ENCODE data around the gene CHD2. TPM values are rescaled to one million over a fixed set of nuclear protein-coding genes. Genes with fewer than 3 reads are reported as not detected.

The CHD2 gene
- total and polyA plus RNA-seq, 4 donors: 39.4 to 547 (median 76.3) TPM

GRCh38 chr15:92937901-92938300 lies 37.8 kb downstream of the CHD2 start:
- H3K9ac ChIP-seq (ENCODE audit: insufficient read depth in 1 of 2, low read length in 2 of 2): no peak overlapping the region
- H3K27ac ChIP-seq (ENCODE audit: low read depth in 1 of 2, low read length in 1 of 2): no peak overlapping the region
- no peak overlapping the region for H3K4me3 ChIP-seq
- ATAC-seq (ENCODE audit: insufficient read depth, low FRiP score): no peak
- DNase-seq: no peak
- H3K4me1 ChIP-seq (ENCODE audit: control insufficient read depth in 5 of 5, insufficient read depth in 5 of 5, low read length in 5 of 5): no peaks in the 10 kb centered on the region
- no peak for TF ChIP-seq CTCF (IDR thresholded peaks at IDR 0.05; ENCODE audit: control extremely low read depth, extremely low read depth)
- peaks cover 25 to 81% (median 50%) of the 10 kb centered on the region in 4 donors for H3K36me3 ChIP-seq (ENCODE audit: control insufficient read depth in 4 of 4, insufficient read depth in 4 of 4, low read length in 4 of 4)
- no peaks in the 10 kb centered on the region for H3K27me3 ChIP-seq (ENCODE audit: control insufficient read depth in 3 of 3, insufficient read depth in 3 of 3, low read length in 2 of 3)
- H3K9me3 ChIP-seq (ENCODE audit: control insufficient read depth in 4 of 4, insufficient read depth in 3 of 4, low read length in 3 of 4): no peaks in the 10 kb centered on the region

DNA sequence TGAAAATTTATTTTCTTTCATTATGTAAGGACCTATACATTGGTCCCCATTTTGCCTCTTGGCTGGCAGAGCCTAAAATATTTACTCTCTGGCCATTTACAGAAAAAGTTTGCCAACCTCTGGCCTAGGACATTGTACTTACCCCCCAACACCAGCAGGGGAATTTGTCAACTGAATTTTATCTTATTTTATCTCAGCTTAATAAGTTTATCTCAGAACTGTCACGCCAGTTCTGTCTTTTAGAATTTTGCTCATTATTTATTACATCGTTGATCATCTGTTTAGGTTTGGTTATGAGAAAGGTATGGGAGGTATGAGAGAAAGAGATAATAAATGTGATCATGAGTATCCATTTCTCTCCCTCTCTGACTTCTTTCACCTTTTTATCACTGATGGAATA lies 38.3 kb downstream of the CHD2 start:
- no peak overlapping the region for H3K4me3 ChIP-seq
- 95 to 98% methylated on average over 2 of the region's 2 CpGs for WGBS, 2 donors
- H3K27me3 ChIP-seq (ENCODE audit: control insufficient read depth in 3 of 3, insufficient read depth in 3 of 3, low read length in 2 of 3): no peaks in the 10 kb centered on the region
- no peak for ATAC-seq (ENCODE audit: insufficient read depth, low FRiP score)
- no peaks in the 10 kb centered on the region for H3K4me1 ChIP-seq (ENCODE audit: control insufficient read depth in 5 of 5, insufficient read depth in 5 of 5, low read length in 5 of 5)
- H3K36me3 ChIP-seq (ENCODE audit: control insufficient read depth in 4 of 4, insufficient read depth in 4 of 4, low read length in 4 of 4): peaks cover 25 to 83% (median 50%) of the 10 kb centered on the region in 4 donors
- no peak for DNase-seq
- H3K9ac ChIP-seq (ENCODE audit: insufficient read depth in 1 of 2, low read length in 2 of 2): no peak overlapping the region
- TF ChIP-seq CTCF (IDR thresholded peaks at IDR 0.05; ENCODE audit: control extremely low read depth, extremely low read depth): no peak
- H3K27ac ChIP-seq (ENCODE audit: low read depth in 1 of 2, low read length in 1 of 2): no peak overlapping the region
- H3K9me3 ChIP-seq (ENCODE audit: control insufficient read depth in 4 of 4, insufficient read depth in 3 of 4, low read length in 3 of 4): no peaks in the 10 kb centered on the region

DNA sequence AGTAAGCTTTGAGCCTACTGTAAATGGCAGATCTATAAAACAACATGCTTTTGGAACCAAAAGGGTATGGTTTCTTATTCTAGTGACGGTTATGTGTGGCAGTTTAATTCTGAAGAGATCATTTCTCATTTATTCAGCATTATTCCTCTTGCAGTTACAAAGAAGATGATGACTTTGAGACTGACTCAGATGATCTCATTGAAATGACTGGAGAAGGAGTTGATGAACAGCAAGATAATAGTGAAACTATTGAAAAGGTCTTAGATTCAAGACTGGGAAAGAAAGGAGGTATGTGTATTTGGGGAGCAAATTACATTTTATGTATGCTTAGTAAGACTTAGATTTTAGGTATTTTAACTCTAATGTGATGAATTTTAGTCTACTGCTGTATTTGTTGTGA lies 41.5 kb downstream of the CHD2 start:
- Histone ChIP-seq H3K27me3 (ENCODE audit: control insufficient read depth in 3 of 3, insufficient read depth in 3 of 3, low read length in 2 of 3) (no peaks in the 10 kb centered on the region), H3K4me3 (no peak overlapping the region), H3K9ac (ENCODE audit: insufficient read depth in 1 of 2, low read length in 2 of 2) (no peak overlapping the region), H3K36me3 (ENCODE audit: control insufficient read depth in 4 of 4, insufficient read depth in 4 of 4, low read length in 4 of 4) (peaks cover 22 to 81% (median 63%) of the 10 kb centered on the region in 4 donors), H3K4me1 (ENCODE audit: control insufficient read depth in 5 of 5, insufficient read depth in 5 of 5, low read length in 5 of 5) (no peaks in the 10 kb centered on the region), H3K27ac (ENCODE audit: low read depth in 1 of 2, low read length in 1 of 2) (no peak overlapping the region), H3K9me3 (ENCODE audit: control insufficient read depth in 4 of 4, insufficient read depth in 3 of 4, low read length in 3 of 4) (no peaks in the 10 kb centered on the region)
- WGBS, 2 donors: 96 to 98% methylated on average over 1 of the region's 1 CpG
- no peak for DNase-seq
- ATAC-seq (ENCODE audit: insufficient read depth, low FRiP score): no peak
- TF ChIP-seq CTCF (IDR thresholded peaks at IDR 0.05; ENCODE audit: control extremely low read depth, extremely low read depth): no peak

DNA sequence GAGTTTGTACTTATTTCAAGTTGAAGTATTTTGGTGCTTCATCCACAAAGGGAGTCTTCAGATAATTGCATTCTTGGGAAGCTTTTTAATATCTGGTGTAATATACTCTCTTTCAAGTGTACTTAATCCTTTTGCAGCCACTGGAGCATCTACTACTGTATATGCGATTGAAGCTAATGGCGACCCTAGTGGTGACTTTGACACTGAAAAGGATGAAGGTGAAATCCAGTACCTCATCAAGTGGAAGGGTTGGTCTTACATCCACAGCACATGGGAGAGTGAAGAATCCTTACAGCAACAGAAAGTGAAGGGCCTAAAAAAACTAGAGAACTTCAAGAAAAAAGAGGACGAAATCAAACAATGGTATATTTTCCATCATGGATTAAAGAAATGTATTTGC lies 42.6 kb downstream of the CHD2 start:
- peaks cover 0 to 2% (median 0%) of the 10 kb centered on the region in 4 donors for H3K9me3 ChIP-seq (ENCODE audit: control insufficient read depth in 4 of 4, insufficient read depth in 3 of 4, low read length in 3 of 4)
- H3K36me3 ChIP-seq (ENCODE audit: control insufficient read depth in 4 of 4, insufficient read depth in 4 of 4, low read length in 4 of 4): peaks cover 27 to 83% (median 68%) of the 10 kb centered on the region in 4 donors
- H3K4me3 ChIP-seq: no peak overlapping the region
- no peak overlapping the region for H3K27ac ChIP-seq (ENCODE audit: low read depth in 1 of 2, low read length in 1 of 2)
- ATAC-seq (ENCODE audit: insufficient read depth, low FRiP score) (no peak), DNase-seq (no peak)
- WGBS, 2 donors: 95 to 96% methylated on average over 3 of the region's 3 CpGs
- no peaks in the 10 kb centered on the region for H3K4me1 ChIP-seq (ENCODE audit: control insufficient read depth in 5 of 5, insufficient read depth in 5 of 5, low read length in 5 of 5)
- no peaks in the 10 kb centered on the region for H3K27me3 ChIP-seq (ENCODE audit: control insufficient read depth in 3 of 3, insufficient read depth in 3 of 3, low read length in 2 of 3)
- no peak for TF ChIP-seq CTCF (IDR thresholded peaks at IDR 0.05; ENCODE audit: control extremely low read depth, extremely low read depth)
- no peak overlapping the region for H3K9ac ChIP-seq (ENCODE audit: insufficient read depth in 1 of 2, low read length in 2 of 2)
